H9 (cell line): Measurements from ENCODE around the gene MRPL23. TPM values are rescaled to one million over a fixed set of nuclear protein-coding genes. Genes with fewer than 3 reads are reported as not detected.

Experiments
- DNase-seq: peaks from one replicate; pipeline ENCODE4 v3.0.0-alpha.2; 2017
- H2AFZ ChIP-seq: one replicate; pipeline ENCODE4 v1.6.1; 2013; ENCODE audit warnings: mild to moderate bottlenecking, low read length, control low read depth, moderate library complexity
- H2AK5ac ChIP-seq: 2 replicates; pipeline ENCODE4 v1.6.1; 2013; ENCODE audit warnings: low read length, control low read depth, mixed read lengths; ENCODE audit not compliant: insufficient read length
- H2BK120ac ChIP-seq: one replicate; pipeline ENCODE4 v1.6.1; 2013; ENCODE audit warnings: low read depth, mild to moderate bottlenecking, low read length, control low read depth, inconsistent platforms; ENCODE audit not compliant: poor library complexity, severe bottlenecking
- H2BK12ac ChIP-seq: 2 replicates; pipeline ENCODE4 v1.6.1; 2013; ENCODE audit warnings: low read length, control low read depth, mixed read lengths, low read depth; ENCODE audit not compliant: insufficient read length
- H2BK15ac ChIP-seq: 2 replicates; pipeline ENCODE4 v1.6.1; 2013; ENCODE audit warnings: low read depth, low read length, control low read depth
- H2BK20ac ChIP-seq: one replicate; pipeline ENCODE4 v1.6.1; 2013; ENCODE audit warnings: low read depth, mild to moderate bottlenecking, low read length, control low read depth, inconsistent platforms; ENCODE audit not compliant: poor library complexity, severe bottlenecking
- H2BK5ac ChIP-seq: 2 replicates; pipeline ENCODE4 v1.6.1; 2013; ENCODE audit warnings: low read length, control low read depth, mixed read lengths; ENCODE audit not compliant: insufficient read length
- H3K14ac ChIP-seq: 2 replicates; pipeline ENCODE4 v1.6.1; 2013; ENCODE audit warnings: low read length, control low read depth; ENCODE audit not compliant: insufficient read depth
- H3K18ac ChIP-seq: 2 replicates; pipeline ENCODE4 v1.6.1; 2013; ENCODE audit warnings: low read depth, mild to moderate bottlenecking, mixed read lengths, low read length, control low read depth; ENCODE audit not compliant: insufficient read length
- H3K23ac ChIP-seq: 2 replicates; pipeline ENCODE4 v1.6.1; 2013; ENCODE audit warnings: low read length, control low read depth, mixed read lengths, low read depth; ENCODE audit not compliant: insufficient read length
- H3K23me2 ChIP-seq: 2 replicates; pipeline ENCODE4 v1.6.1; 2013; ENCODE audit warnings: low read depth, mild to moderate bottlenecking, mixed read lengths, low read length, control low read depth; ENCODE audit not compliant: insufficient read length, poor library complexity, severe bottlenecking
- H3K27ac ChIP-seq: 2 replicates; pipeline ENCODE4 v1.5.1; 2013; ENCODE audit warnings: low read length, control low read depth, mixed read lengths, low read depth; ENCODE audit not compliant: insufficient read length
- H3K27me3 ChIP-seq: 2 replicates; pipeline ENCODE4 v1.6.1; 2013; ENCODE audit warnings: low read length, control low read depth, inconsistent platforms; ENCODE audit not compliant: insufficient read depth
- H3K4ac ChIP-seq: 2 replicates; pipeline ENCODE4 v1.6.1; 2013; ENCODE audit warnings: low read depth, mild to moderate bottlenecking, control low read depth, inconsistent platforms, low read length, moderate library complexity
- H3K4me1 ChIP-seq: 2 replicates; pipeline ENCODE4 v1.6.1; 2013; ENCODE audit warnings: low read length, control low read depth, inconsistent platforms; ENCODE audit not compliant: insufficient read depth
- H3K4me2 ChIP-seq: 2 replicates; pipeline ENCODE4 v1.6.1; 2013; ENCODE audit warnings: low read length, control low read depth, mixed read lengths; ENCODE audit not compliant: insufficient read length, insufficient read depth
- H3K56ac ChIP-seq: 2 replicates; pipeline ENCODE4 v1.6.1; 2013; ENCODE audit warnings: low read depth, mild to moderate bottlenecking, mixed read lengths, low read length, control low read depth; ENCODE audit not compliant: insufficient read length
- H3K79me1 ChIP-seq: 2 replicates; pipeline ENCODE4 v1.6.1; 2013; ENCODE audit warnings: low read depth, mild to moderate bottlenecking, moderate library complexity, low read length, control low read depth, inconsistent platforms; ENCODE audit not compliant: insufficient read depth, poor library complexity, severe bottlenecking
- H3K79me2 ChIP-seq: 2 replicates; pipeline ENCODE4 v1.6.1; 2013; ENCODE audit warnings: low read length, control low read depth, inconsistent platforms; ENCODE audit not compliant: insufficient read depth
- H3K9ac ChIP-seq: 2 replicates; pipeline ENCODE4 v1.6.1; 2013; ENCODE audit warnings: low read length, control low read depth, mixed read lengths; ENCODE audit not compliant: insufficient read length; ENCODE audit errors: extremely low read depth
- H3K9me3 ChIP-seq: one replicate; pipeline ENCODE4 v1.6.1; 2013; ENCODE audit warnings: low read depth, low read length, inconsistent platforms; ENCODE audit not compliant: control insufficient read depth
- H3T11ph ChIP-seq: one replicate; pipeline ENCODE4 v1.6.1; 2013; ENCODE audit warnings: mild to moderate bottlenecking, low read length, control low read depth, inconsistent platforms
- H4K20me1 ChIP-seq: one replicate; pipeline ENCODE4 v1.6.1; 2013; ENCODE audit not compliant: control insufficient read depth, insufficient read length, insufficient read depth
- H4K5ac ChIP-seq: 2 replicates; pipeline ENCODE4 v1.6.1; 2013; ENCODE audit warnings: low read depth, mild to moderate bottlenecking, mixed read lengths, low read length, control low read depth; ENCODE audit not compliant: insufficient read length
- H4K8ac ChIP-seq: replicated peaks from 2 replicates; pipeline ENCODE4 v1.6.1; 2013; ENCODE audit warnings: low read length, control low read depth, mixed read lengths, low read depth; ENCODE audit not compliant: insufficient read length
- H4K91ac ChIP-seq: 2 replicates; pipeline ENCODE4 v1.6.1; 2013; ENCODE audit warnings: low read depth, mild to moderate bottlenecking, moderate library complexity, mixed read lengths, low read length, control low read depth; ENCODE audit not compliant: insufficient read length
- H3K27ac Mint-ChIP-seq, 3 experiments: 2 replicates in 2 of 3; 3 replicates in 1 of 3; pipeline ENCODE4 v1.8.0; 2020 to 2021; ENCODE audit warnings: mixed read lengths in 3 of 3, mild to moderate bottlenecking in 1 of 3, moderate library complexity in 1 of 3
- H3K27me3 Mint-ChIP-seq: 2 replicates; pipeline ENCODE4 v1.8.0; 2021; ENCODE audit warnings: low read depth, mild to moderate bottlenecking, moderate library complexity, mixed read lengths
- H3K36me3 Mint-ChIP-seq, 3 experiments: 2 replicates in 2 of 3; 3 replicates in 1 of 3; pipeline ENCODE4 v1.8.0; 2020 to 2021; ENCODE audit warnings: low read depth in 3 of 3, mixed read lengths in 3 of 3; ENCODE audit not compliant: insufficient read depth in 1 of 3
- H3K4me1 Mint-ChIP-seq, 2 experiments: 2 replicates each; pipeline ENCODE4 v1.8.0; 2020; ENCODE audit warnings: mixed read lengths in 2 of 2
- H3K4me3 Mint-ChIP-seq, 2 experiments: 2 replicates in 1 of 2; 3 replicates in 1 of 2; pipeline ENCODE4 v1.8.0; 2020 to 2021; ENCODE audit warnings: mild to moderate bottlenecking in 2 of 2, mixed read lengths in 2 of 2, moderate library complexity in 1 of 2
- H3K9me3 Mint-ChIP-seq, 2 experiments: 2 replicates in 1 of 2; 3 replicates in 1 of 2; pipeline ENCODE4 v1.8.0; 2020; ENCODE audit warnings: mild to moderate bottlenecking in 2 of 2, mixed read lengths in 2 of 2, moderate library complexity in 1 of 2
- CTCF ChIP-seq: fragments of 200-600 bp; sonication (generic); conservative IDR thresholded peaks from 3 replicates; pipeline ENCODE4 v1.8.0; 2021; ENCODE audit warnings: antibody characterized with exemption, mild to moderate bottlenecking
- WGBS: extraction: QIAGEN DNeasy Blood & Tissue Kit; methylation state at CpG from one replicate; pipeline ENCODE4 v1.1.7; 2013; ENCODE audit warnings: missing lambda C conversion rate, low lambda C conversion rate, mixed read lengths; ENCODE audit not compliant: insufficient read length; ENCODE audit errors: extremely low coverage; 5-methylcytosine and 5-hydroxymethylcytosine counted together
- total RNA-seq: library from RNA; stranded (reverse); gene quantifications from 2 replicates; pipeline ENCODE4 v1.2.1, GENCODE V29; 2021

Gene MRPL23
- total RNA-seq, 1 experiment from 2014 or later: 67.3 TPM

- Histone ChIP-seq H3K9me3 (no peaks in the 10 kb centered on the region), H3K4me1 (no peaks in the 10 kb centered on the region), H3K27ac (no peak overlapping the region), H3K9ac (no peak overlapping the region), H3K79me2 (no peaks in the 10 kb centered on the region), H3T11ph (no peak overlapping the region), H3K23ac (no peak overlapping the region), H2BK120ac (no peak overlapping the region), H2BK12ac (no peak overlapping the region), H2AFZ (no peak overlapping the region), H3K18ac (no peak overlapping the region), H4K8ac (no peak overlapping the region), H2BK5ac (no peak overlapping the region), H4K91ac (no peak overlapping the region), H4K5ac (no peak overlapping the region), H3K4me2 (no peak overlapping the region), H2BK20ac (no peak overlapping the region), H3K4ac (no peak overlapping the region), H4K20me1 (no peaks in the 10 kb centered on the region), H3K56ac (no peak overlapping the region), H3K23me2 (no peaks in the 10 kb centered on the region), H3K14ac (no peak overlapping the region), H2AK5ac (no peak overlapping the region), H3K27me3 (no peaks in the 10 kb centered on the region), H2BK15ac (no peak overlapping the region), H3K79me1 (no peaks in the 10 kb centered on the region)
- no peaks in the 10 kb centered on the region for H3K36me3 Mint-ChIP-seq
- peaks cover 13% of the 10 kb centered on the region for H3K27me3 Mint-ChIP-seq
- H3K4me3 Mint-ChIP-seq: no peak overlapping the region
- H3K27ac Mint-ChIP-seq: 0 out of 7 replicates have a peak overlapping the region, but pooled peaks of 1 of the 3 experiments have one; percentile 27
- no peak for DNase-seq
- no peaks in the 10 kb centered on the region; a peak in 1 of 5 replicates for H3K9me3 Mint-ChIP-seq
- WGBS: no CpG with 5 or more reads among the region's 15 CpGs
- TF ChIP-seq CTCF: no peak
- H3K4me1 Mint-ChIP-seq: peaks cover 0 to 16% of the 10 kb centered on the region in 2 experiments; a peak in 2 of 4 replicates
Observed at GRCh38 chr11:1943576-1943975, 3.6 kb upstream of the MRPL23 start.
